ENCODE measurements around the gene LRMDA.

LRMDA gene

GRCh38 chr10:76543655-76544054 lies 1112.2 kb downstream of the LRMDA start:
- no peak overlapping the region for H3K4me3 ChIP-seq (ENCODE audit: low read depth, low read length)
- DNase-seq (ENCODE audit: low read depth): no peak
- no peak for TF ChIP-seq CTCF (IDR thresholded peaks at IDR 0.05; ENCODE audit: low read depth, low read length, missing control alignments)

- no peak overlapping the region for H3K4me3 ChIP-seq (ENCODE audit: low read depth, low read length)
- no peak for TF ChIP-seq CTCF (IDR thresholded peaks at IDR 0.05; ENCODE audit: low read depth, low read length, missing control alignments)
- no peak for DNase-seq (ENCODE audit: low read depth)
Observed at GRCh38 chr10:76544789-76545188, 1113.4 kb downstream of the LRMDA start.

- no peak overlapping the region for H3K4me3 ChIP-seq (ENCODE audit: low read depth, low read length)
- TF ChIP-seq CTCF (IDR thresholded peaks at IDR 0.05; ENCODE audit: low read depth, low read length, missing control alignments): no peak
- no peak for DNase-seq (ENCODE audit: low read depth)
Observed at GRCh38 chr10:76546411-76546810, 1115.0 kb downstream of the LRMDA start.

GRCh38 chr10:76547352-76547972 lies 1116.0 kb downstream of the LRMDA start:
- TF ChIP-seq CTCF (IDR thresholded peaks at IDR 0.05; ENCODE audit: low read depth, low read length, missing control alignments): peak; percentile 78
- peak; percentile 25 for DNase-seq (ENCODE audit: low read depth)
- no peak overlapping the region for H3K4me3 ChIP-seq (ENCODE audit: low read depth, low read length)

- no peak overlapping the region for H3K4me3 ChIP-seq (ENCODE audit: low read depth, low read length)
- DNase-seq (ENCODE audit: low read depth): no peak
- no peak for TF ChIP-seq CTCF (IDR thresholded peaks at IDR 0.05; ENCODE audit: low read depth, low read length, missing control alignments)
Observed at GRCh38 chr10:76548716-76549115, 1117.3 kb downstream of the LRMDA start.

GRCh38 chr10:76549171-76549570 lies 1117.7 kb downstream of the LRMDA start:
- no peak overlapping the region for H3K4me3 ChIP-seq (ENCODE audit: low read depth, low read length)
- no peak for DNase-seq (ENCODE audit: low read depth)
- TF ChIP-seq CTCF (IDR thresholded peaks at IDR 0.05; ENCODE audit: low read depth, low read length, missing control alignments): no peak

GRCh38 chr10:76550806-76551205 lies 1119.4 kb downstream of the LRMDA start:
- no peak for DNase-seq (ENCODE audit: low read depth)
- TF ChIP-seq CTCF (IDR thresholded peaks at IDR 0.05; ENCODE audit: low read depth, low read length, missing control alignments): no peak
- no peak overlapping the region for H3K4me3 ChIP-seq (ENCODE audit: low read depth, low read length)
